Measurements from ENCODE around the gene SDS.

GRCh38 chr12:113387631-113388030 is 16.1 kb downstream of the SDS start:
- TF ChIP-seq EZH2 (IDR thresholded peaks at IDR 0.05) (no peak), FOXP2 (optimal IDR thresholded peaks at IDR 0.05; ENCODE audit: control extremely low read depth, extremely low read length, insufficient read depth) (no peak)

Measured in SK-N-MC (cell line).